Measurements from ENCODE around the gene RTP2.

GRCh38 chr3:187696021-187696420 lies 6.3 kb downstream of the RTP2 start:
- no peak for TF ChIP-seq CTCF (IDR thresholded peaks at IDR 0.05; ENCODE audit: low read length)
- no peak for TF ChIP-seq EZH2 (optimal IDR thresholded peaks at IDR 0.05; ENCODE audit: low read depth, low read length)
- TF ChIP-seq EZH2phosphoT487 (IDR thresholded peaks at IDR 0.05; ENCODE audit: low read length): no peak

All from MM.1S (cell line).